H1 (cell line): ENCODE data around the gene LANCL3. TPM values are rescaled to one million over a fixed set of nuclear protein-coding genes. Genes with fewer than 3 reads are reported as not detected.

ENCODE experiments used
- CTCF ChIA-PET: fragments of 300-600 bp; sonication (Branson Sonifier 250); formaldehyde crosslinking; loops from one replicate; lab custom pipeline; 2021; ENCODE audit not compliant: partially characterized antibody; lab: Charles Lee
- POLR2A ChIA-PET: fragments of 300-600 bp; sonication (Branson Sonifier 250); formaldehyde crosslinking; loops from one replicate; lab custom pipeline; 2021; ENCODE audit warnings: inconsistent platforms; ENCODE audit not compliant: partially characterized antibody; lab: Charles Lee
- DNase-seq, 2 experiments: peaks; one replicate each; pipeline versions ENCODE4 v3.0.0 to v3.0.0-alpha.2; 2010 to 2022; ENCODE audit warnings: low spot score in 2 of 2, low read depth in 1 of 2, mixed read lengths in 1 of 2
- FAIRE-seq: peaks from 2 replicates; lab custom pipeline; 2011; peaks lifted over from hg19 to GRCh38; lab: Jason Lieb, UNC
- H2AFZ ChIP-seq: 2 replicates; pipeline ENCODE4 v1.8.1; 2012; ENCODE audit warnings: low read length, inconsistent platforms
- H2AK5ac ChIP-seq: 2 replicates; pipeline ENCODE4 v1.6.1; 2013; ENCODE audit warnings: low read depth, low read length
- H2BK120ac ChIP-seq: replicated peaks from 2 replicates; pipeline ENCODE3; 2013; ENCODE audit warnings: low read depth, low read length, inconsistent platforms
- H2BK12ac ChIP-seq: 2 replicates; pipeline ENCODE4 v1.6.1; 2013; ENCODE audit warnings: low read depth, low read length
- H2BK15ac ChIP-seq: 2 replicates; pipeline ENCODE4 v1.6.1; 2013; ENCODE audit warnings: low read length
- H2BK20ac ChIP-seq: 2 replicates; pipeline ENCODE4 v1.6.1; 2013; ENCODE audit warnings: low read length
- H2BK5ac ChIP-seq: 2 replicates; pipeline ENCODE4 v1.6.1; 2013; ENCODE audit warnings: low read depth, low read length
- H3K14ac ChIP-seq: 2 replicates; pipeline ENCODE4 v1.6.1; 2013; ENCODE audit warnings: inconsistent platforms; ENCODE audit not compliant: insufficient read length
- H3K18ac ChIP-seq: 2 replicates; pipeline ENCODE4 v1.6.1; 2013; ENCODE audit warnings: low read length; ENCODE audit errors: extremely low read depth
- H3K23ac ChIP-seq: 2 replicates; pipeline ENCODE4 v1.6.1; 2013; ENCODE audit warnings: inconsistent platforms; ENCODE audit not compliant: insufficient read length
- H3K23me2 ChIP-seq: 2 replicates; pipeline ENCODE4 v1.6.1; 2013; ENCODE audit warnings: low read depth, low read length
- H3K27ac ChIP-seq: 2 replicates; pipeline ENCODE4 v1.6.1; 2011; ENCODE audit warnings: low read depth, low read length, inconsistent platforms
- H3K27me3 ChIP-seq, 4 experiments: replicated peaks in 1 of 4; 1 replicate in 1 of 4; 2 replicates in 3 of 4; pipeline versions ENCODE4 v1.6.1 to v1.8.1; 2011 to 2013; ENCODE audit warnings: low read length in 3 of 4, mild to moderate bottlenecking in 3 of 4, inconsistent platforms in 2 of 4, mixed read lengths in 2 of 4, moderate library complexity in 1 of 4; ENCODE audit not compliant: control insufficient read depth in 3 of 4, insufficient read depth in 3 of 4; ENCODE audit errors: extremely low read depth in 1 of 4
- H3K36me3 ChIP-seq, 4 experiments: 2 replicates each; pipeline versions ENCODE4 v1.6.1 to v1.8.1; 2011 to 2013; ENCODE audit warnings: mild to moderate bottlenecking in 4 of 4, low read length in 3 of 4, moderate library complexity in 2 of 4, control low read depth in 1 of 4, inconsistent platforms in 1 of 4; ENCODE audit not compliant: insufficient read depth in 4 of 4, control insufficient read depth in 2 of 4
- H3K4ac ChIP-seq: replicated peaks from 2 replicates; pipeline ENCODE3; 2013; ENCODE audit warnings: low read length, low read depth, mixed read lengths, inconsistent platforms; ENCODE audit not compliant: insufficient read length
- H3K4me1 ChIP-seq, 4 experiments: replicated peaks in 1 of 4; 1 replicate in 1 of 4; 2 replicates in 3 of 4; pipeline versions ENCODE4 v1.6.1 to v1.8.1; 2011 to 2013; ENCODE audit warnings: low read length in 3 of 4, inconsistent platforms in 2 of 4, mixed read lengths in 1 of 4; ENCODE audit not compliant: insufficient read depth in 4 of 4, control insufficient read depth in 3 of 4
- H3K4me2 ChIP-seq, 2 experiments: 2 replicates each; pipeline versions ENCODE4 v1.6.1 to v1.8.1; 2011 to 2013; ENCODE audit warnings: low read depth in 2 of 2, low read length in 2 of 2, control low read depth in 1 of 2, inconsistent platforms in 1 of 2, mild to moderate bottlenecking in 1 of 2; ENCODE audit not compliant: insufficient read depth in 1 of 2
- H3K4me3 ChIP-seq, 4 experiments: fragments of 200-600, 300-600 bp in 1 of 4; sonication (generic), shearing (Covaris generic), sonication (Bioruptor Twin) in 1 of 4; 2 replicates each; pipeline versions ENCODE4 v1.5.1 to v1.8.1; 2011 to 2016; ENCODE audit warnings: low read length in 4 of 4, low read depth in 3 of 4, control low read depth in 2 of 4, inconsistent platforms in 2 of 4, mild to moderate bottlenecking in 2 of 4, mixed read lengths in 1 of 4, moderate library complexity in 1 of 4; ENCODE audit not compliant: insufficient read depth in 2 of 4; ENCODE audit errors: extremely low read depth in 1 of 4
- H3K56ac ChIP-seq: replicated peaks from 2 replicates; pipeline ENCODE3; 2013; ENCODE audit warnings: low read depth, mild to moderate bottlenecking, mixed read lengths, low read length, inconsistent platforms; ENCODE audit not compliant: insufficient read length
- H3K79me1 ChIP-seq: 2 replicates; pipeline ENCODE4 v1.6.1; 2013; ENCODE audit warnings: low read depth, low read length, control low read depth
- H3K79me2 ChIP-seq, 2 experiments: 2 replicates each; pipeline versions ENCODE4 v1.6.1 to v1.8.1; 2012 to 2013; ENCODE audit warnings: low read length in 2 of 2, mild to moderate bottlenecking in 2 of 2, inconsistent platforms in 1 of 2; ENCODE audit not compliant: insufficient read depth in 2 of 2, control insufficient read depth in 1 of 2
- H3K9ac ChIP-seq, 4 experiments: replicated peaks in 1 of 4; 1 replicate in 1 of 4; 2 replicates in 3 of 4; pipeline versions ENCODE4 v1.6.1 to v1.8.1; 2011 to 2013; ENCODE audit warnings: low read depth in 3 of 4, low read length in 3 of 4, control low read depth in 2 of 4, mild to moderate bottlenecking in 2 of 4, moderate library complexity in 2 of 4, inconsistent platforms in 1 of 4; ENCODE audit errors: extremely low read depth in 1 of 4
- H3K9me3 ChIP-seq, 2 experiments: 2 replicates each; pipeline versions ENCODE4 v1.6.1 to v1.8.1; 2012 to 2013; ENCODE audit warnings: mild to moderate bottlenecking in 2 of 2, moderate library complexity in 2 of 2, control low read depth in 1 of 2, inconsistent platforms in 1 of 2, low read depth in 1 of 2, low read length in 1 of 2, mixed read lengths in 1 of 2; ENCODE audit not compliant: insufficient read depth in 2 of 2
- H4K20me1 ChIP-seq, 2 experiments: replicated peaks in 1 of 2; 2 replicates each; pipeline versions ENCODE3 to v1.8.1; 2011 to 2013; ENCODE audit warnings: inconsistent platforms in 2 of 2, low read length in 2 of 2, mild to moderate bottlenecking in 1 of 2; ENCODE audit not compliant: insufficient read depth in 2 of 2, control insufficient read depth in 1 of 2
- H4K5ac ChIP-seq: 2 replicates; pipeline ENCODE4 v1.6.1; 2013; ENCODE audit warnings: low read length, low read depth, mixed read lengths, inconsistent platforms; ENCODE audit not compliant: insufficient read length
- H4K8ac ChIP-seq: 2 replicates; pipeline ENCODE4 v1.8.0; 2013; ENCODE audit warnings: mild to moderate bottlenecking, moderate library complexity, low read length, inconsistent platforms; ENCODE audit not compliant: insufficient read depth; ENCODE audit errors: extremely low read depth
- H4K91ac ChIP-seq: replicated peaks from 2 replicates; pipeline ENCODE3; 2013; ENCODE audit warnings: low read length, mixed read lengths, inconsistent platforms; ENCODE audit not compliant: insufficient read length
- EP300 ChIP-seq, 2 experiments: IDR thresholded peaks; 1 replicate in 1 of 2; 2 replicates in 1 of 2; pipeline ENCODE4 v1.6.1; 2011 to 2012; ENCODE audit warnings: low read depth in 2 of 2, low read length in 2 of 2, mild to moderate bottlenecking in 2 of 2, borderline replicate concordance in 1 of 2, inconsistent platforms in 1 of 2, moderate library complexity in 1 of 2
- KDM1A ChIP-seq: fragments of 200-600, 300-600 bp; sonication (generic); IDR thresholded peaks from 2 replicates; pipeline ENCODE4 v1.7.1; 2016; ENCODE audit warnings: mild to moderate bottlenecking, low read length, borderline replicate concordance
- KDM4A ChIP-seq: IDR thresholded peaks from one replicate; pipeline ENCODE4 v1.7.1; 2012; ENCODE audit warnings: low read depth, mild to moderate bottlenecking, moderate library complexity, low read length, inconsistent platforms; ENCODE audit not compliant: severe bottlenecking
- POLR2AphosphoS5 ChIP-seq: IDR thresholded peaks from 2 replicates; pipeline ENCODE4 v1.6.1; 2011; ENCODE audit warnings: low read depth, low read length
- TBP ChIP-seq: IDR thresholded peaks from 2 replicates; pipeline ENCODE4 v1.6.1; 2011; ENCODE audit warnings: low read depth, low read length, improper control_type of control experiment
- TEAD4 ChIP-seq: IDR thresholded peaks from 2 replicates; pipeline ENCODE4 v1.6.1; 2012; ENCODE audit warnings: low read depth, low read length, inconsistent platforms, mixed read lengths
- WGBS, 2 experiments: shearing (Covaris generic) in 1 of 2; methylation state at CpG; one replicate each; pipeline versions ENCODE4 v1.1.6 to v1.1.7; 2013 to 2015; ENCODE audit warnings: low lambda C conversion rate in 2 of 2, mixed read lengths in 2 of 2, inconsistent platforms in 1 of 2, low coverage in 1 of 2, missing lambda C conversion rate in 1 of 2; ENCODE audit not compliant: insufficient replicate concordance in 2 of 2, insufficient coverage in 1 of 2, insufficient read length in 1 of 2; ENCODE audit errors: extremely low coverage in 1 of 2, missing lambda C conversion rate in 1 of 2; 5-methylcytosine and 5-hydroxymethylcytosine counted together
- polyA plus RNA-seq, 7 experiments: library from polyadenylated mRNA; depleted of rRNA in 3 of 7; stranded (reverse) in 5 of 7; unstranded in 2 of 7; fragments of >200 nt in 5 of 7; fragments of 200-250 nt in 2 of 7; gene quantifications; 1 replicate in 5 of 7; 2 replicates in 1 of 7; 4 replicates in 1 of 7; pipeline versions ENCODE4 v1.2.1 to v1.2.3, GENCODE V29; 2011 to 2013; ENCODE audit warnings: missing spikeins in 2 of 7, mixed read lengths in 2 of 7
- total RNA-seq: library from RNA; stranded (reverse); fragmentation: NEBNext Ultra II Directional; extraction: Animal tissue kit (Norgen Biotek cat#: 25700); gene quantifications from 2 replicates; pipeline ENCODE4 v1.2.1, GENCODE V29; 2021
- TF ChIP-seq, protein P1 (sequence below): IDR thresholded peaks from 2 replicates; pipeline ENCODE4 v1.6.1; 2012; ENCODE audit warnings: inconsistent platforms
- TF ChIP-seq, protein P2 (sequence below), 3 experiments: IDR thresholded peaks; 1 replicate in 2 of 3; 2 replicates in 1 of 3; pipeline versions ENCODE4 v1.5.1 to v1.6.1; 2011; ENCODE audit warnings: low read length in 3 of 3, mild to moderate bottlenecking in 3 of 3, inconsistent platforms in 2 of 3, low read depth in 1 of 3, moderate library complexity in 1 of 3; ENCODE audit not compliant: insufficient read depth in 1 of 3; ENCODE audit errors: control extremely low read depth in 1 of 3

LANCL3 gene
- total and polyA plus RNA-seq, 2 of the 8 experiments (the other 6 are each of a cell fraction or from before 2014, with no cell fraction given) = 0.11 to 0.37 TPM

GRCh38 chrX:37722595-37722994, 151.1 kb downstream of the LANCL3 start:
- Histone ChIP-seq H3K9me3 (no peaks in the 10 kb centered on the region), H3K79me1 (no peaks in the 10 kb centered on the region), H2BK15ac (no peak overlapping the region), H3K56ac (no peak overlapping the region), H3K27me3 (no peaks in the 10 kb centered on the region), H2BK20ac (no peak overlapping the region), H3K14ac (no peak overlapping the region), H4K8ac (no peak overlapping the region), H3K18ac (no peak overlapping the region), H3K4me2 (no peak overlapping the region), H2AFZ (no peak overlapping the region), H3K4me3 (no peak overlapping the region), H3K9ac (no peak overlapping the region), H2BK5ac (no peak overlapping the region), H3K79me2 (no peaks in the 10 kb centered on the region), H2AK5ac (no peak overlapping the region), H3K27ac (no peak overlapping the region), H3K4ac (no peak overlapping the region), H3K23me2 (no peaks in the 10 kb centered on the region), H4K20me1 (no peaks in the 10 kb centered on the region), H2BK12ac (no peak overlapping the region), H4K91ac (no peak overlapping the region), H3K4me1 (no peaks in the 10 kb centered on the region), H2BK120ac (no peak overlapping the region), H3K36me3 (no peaks in the 10 kb centered on the region), H4K5ac (no peak overlapping the region), H3K23ac (no peak overlapping the region)
- 100% methylated on average over 1 of the region's 1 CpG; no CpG with 5 or more reads in 1 of the 2 experiments for WGBS, 2 experiments
- FAIRE-seq (no peak), DNase-seq (no peak)
- ChIA-PET CTCF (interaction anchor here (0.9 kb wide), 1 partner anchor 59 kb away, joined by 3 read pairs; no protein-coding TSS in a partner anchor), POLR2A (no interaction called here)
- TF ChIP-seq KDM4A (no peak), EP300 (IDR thresholded peaks at IDR 0.05; ENCODE audit: borderline replicate concordance in 1 of 2, low read depth in 2 of 2, low read length in 2 of 2) (no peak), TEAD4 (no peak), TBP (no peak), KDM1A (no peak), POLR2AphosphoS5 (no peak)
- TF ChIP-seq, protein P1, sequence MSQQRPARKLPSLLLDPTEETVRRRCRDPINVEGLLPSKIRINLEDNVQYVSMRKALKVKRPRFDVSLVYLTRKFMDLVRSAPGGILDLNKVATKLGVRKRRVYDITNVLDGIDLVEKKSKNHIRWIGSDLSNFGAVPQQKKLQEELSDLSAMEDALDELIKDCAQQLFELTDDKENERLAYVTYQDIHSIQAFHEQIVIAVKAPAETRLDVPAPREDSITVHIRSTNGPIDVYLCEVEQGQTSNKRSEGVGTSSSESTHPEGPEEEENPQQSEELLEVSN = no peak
- TF ChIP-seq, protein P2, sequence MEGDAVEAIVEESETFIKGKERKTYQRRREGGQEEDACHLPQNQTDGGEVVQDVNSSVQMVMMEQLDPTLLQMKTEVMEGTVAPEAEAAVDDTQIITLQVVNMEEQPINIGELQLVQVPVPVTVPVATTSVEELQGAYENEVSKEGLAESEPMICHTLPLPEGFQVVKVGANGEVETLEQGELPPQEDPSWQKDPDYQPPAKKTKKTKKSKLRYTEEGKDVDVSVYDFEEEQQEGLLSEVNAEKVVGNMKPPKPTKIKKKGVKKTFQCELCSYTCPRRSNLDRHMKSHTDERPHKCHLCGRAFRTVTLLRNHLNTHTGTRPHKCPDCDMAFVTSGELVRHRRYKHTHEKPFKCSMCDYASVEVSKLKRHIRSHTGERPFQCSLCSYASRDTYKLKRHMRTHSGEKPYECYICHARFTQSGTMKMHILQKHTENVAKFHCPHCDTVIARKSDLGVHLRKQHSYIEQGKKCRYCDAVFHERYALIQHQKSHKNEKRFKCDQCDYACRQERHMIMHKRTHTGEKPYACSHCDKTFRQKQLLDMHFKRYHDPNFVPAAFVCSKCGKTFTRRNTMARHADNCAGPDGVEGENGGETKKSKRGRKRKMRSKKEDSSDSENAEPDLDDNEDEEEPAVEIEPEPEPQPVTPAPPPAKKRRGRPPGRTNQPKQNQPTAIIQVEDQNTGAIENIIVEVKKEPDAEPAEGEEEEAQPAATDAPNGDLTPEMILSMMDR (IDR thresholded peaks at IDR 0.05; ENCODE audit: control extremely low read depth in 1 of 3, insufficient read depth in 1 of 3, low read depth in 1 of 3, low read length in 3 of 3) = no peak
